Stimulated activated CD8-positive, alpha-beta memory T cell treated with anti-CD3 and anti-CD28 coated beads, Interleukin-7, amount 100 ng/mL, for 48 hours (primary cell): ENCODE data around the gene UNC5C.

Experiments used
- DNase-seq, 2 donors: peaks; one replicate each; pipeline ENCODE4 v3.0.0-alpha.2; 2020; ENCODE audit warnings: low read depth in 1 of 2; ENCODE audit errors: extremely low read depth in 1 of 2

The UNC5C gene

GRCh38 chr4:95470622-95471021 is 78.2 kb downstream of the UNC5C start:
- DNase-seq: no peak

GRCh38 chr4:95469617-95470016 is 79.2 kb downstream of the UNC5C start:
- no peak for DNase-seq

DNA sequence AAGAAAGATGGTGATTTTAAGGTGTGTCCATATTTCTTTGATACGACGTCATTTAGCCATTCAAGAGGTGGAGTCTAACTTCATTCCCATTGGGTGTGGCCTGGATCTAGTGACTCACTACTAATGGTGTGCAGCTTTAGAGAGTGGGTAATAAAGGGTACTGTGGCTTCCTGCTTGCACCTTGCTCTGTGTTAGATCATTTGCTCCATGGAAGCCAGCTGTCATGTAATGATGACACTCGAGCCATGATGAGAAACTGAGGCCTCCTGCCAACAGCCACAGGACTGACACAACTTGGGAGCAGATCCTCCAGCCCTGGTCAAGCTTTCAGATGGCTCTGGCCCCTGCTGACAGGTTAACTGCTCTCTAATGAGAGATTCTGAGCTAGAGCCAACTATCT is 82.0 kb downstream of the UNC5C start:
- no peak for DNase-seq

DNA sequence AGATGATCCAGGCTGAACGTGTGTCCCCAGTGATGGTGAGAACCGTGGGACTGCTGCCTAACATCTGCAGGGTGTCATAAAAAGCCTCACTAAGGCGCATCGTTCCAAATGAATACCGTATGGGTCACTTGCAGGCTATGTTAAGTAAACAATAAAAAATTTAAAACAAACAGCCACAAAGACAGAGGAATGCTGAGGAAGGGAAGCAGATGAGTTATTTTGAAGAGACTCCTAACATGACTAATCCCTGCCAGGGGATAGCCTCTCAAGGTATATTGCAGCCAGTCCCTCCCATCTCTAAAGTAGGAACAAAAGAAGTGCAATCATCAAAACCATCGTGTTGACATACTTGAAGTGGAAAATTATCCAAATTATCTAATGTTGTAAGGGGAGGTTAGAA is 83.8 kb downstream of the UNC5C start:
- DNase-seq: no peak

GRCh38 chr4:95462921-95463320 is 85.9 kb downstream of the UNC5C start:
- no peak for DNase-seq

DNA sequence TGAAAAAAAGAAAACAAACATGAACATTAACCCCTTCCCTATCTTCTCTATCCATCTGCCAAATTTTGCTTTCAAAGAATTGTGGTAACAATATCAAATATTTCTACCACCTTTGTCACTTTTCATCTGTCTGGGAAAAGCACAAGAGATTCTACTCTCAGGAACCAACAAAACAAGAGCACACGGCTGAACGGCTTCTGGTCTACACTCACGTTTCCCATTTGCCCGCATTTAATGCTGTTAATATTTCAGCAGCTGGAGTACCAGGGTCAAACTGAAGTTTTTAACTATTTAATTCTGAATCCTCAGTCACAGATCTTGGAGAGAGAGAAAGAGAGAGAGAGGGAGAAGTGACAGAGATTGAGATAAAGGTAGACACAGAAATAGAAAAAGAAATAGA is 91.4 kb downstream of the UNC5C start:
- no peak for DNase-seq

GRCh38 chr4:95450294-95450693 is 98.5 kb downstream of the UNC5C start:
- DNase-seq: no peak

DNA sequence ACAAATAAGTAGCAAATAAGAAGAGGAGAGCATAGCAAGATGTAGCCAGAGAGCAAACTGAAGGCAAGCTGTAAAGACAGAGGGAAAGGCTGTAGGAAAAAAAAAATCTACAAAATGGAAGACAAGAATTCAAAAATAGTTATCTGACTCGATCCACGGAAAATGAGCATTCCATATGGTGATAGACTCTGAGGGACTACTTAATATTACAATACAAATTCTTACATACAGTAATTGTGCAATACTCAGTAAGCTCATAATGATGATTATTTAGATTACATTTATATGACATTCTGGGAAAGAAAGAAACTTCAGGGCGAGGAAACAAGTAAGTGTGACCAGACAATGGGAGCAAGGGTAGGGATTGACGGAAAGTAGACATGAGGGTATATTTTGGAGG is 102.6 kb downstream of the UNC5C start:
- DNase-seq: no peak

- DNase-seq: no peak
Observed at GRCh38 chr4:95445251-95445650, 103.5 kb downstream of the UNC5C start.

DNA sequence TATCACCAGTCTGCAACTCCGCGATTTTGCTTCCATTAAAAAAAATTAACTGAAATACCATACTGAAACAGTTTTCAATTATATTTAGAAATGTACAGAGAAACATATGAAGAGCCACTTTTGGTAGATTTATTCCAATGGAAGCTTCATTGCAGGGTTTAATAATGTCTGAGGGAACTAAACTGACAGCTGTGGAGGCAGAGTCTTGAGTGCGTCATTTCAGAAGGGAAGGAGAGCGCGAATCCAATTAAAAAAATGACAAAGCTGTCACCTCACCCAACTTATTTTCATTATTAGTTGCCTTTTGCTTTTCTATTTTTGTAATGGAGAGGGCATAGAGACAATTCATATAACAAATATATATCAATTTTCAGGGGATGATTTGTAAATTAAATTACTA is 104.0 kb downstream of the UNC5C start:
- no peak for DNase-seq

- no peak for DNase-seq
Observed at GRCh38 chr4:95439896-95440295, 108.9 kb downstream of the UNC5C start.

- no peak for DNase-seq
Observed at GRCh38 chr4:95439071-95439470, 109.7 kb downstream of the UNC5C start.

DNA sequence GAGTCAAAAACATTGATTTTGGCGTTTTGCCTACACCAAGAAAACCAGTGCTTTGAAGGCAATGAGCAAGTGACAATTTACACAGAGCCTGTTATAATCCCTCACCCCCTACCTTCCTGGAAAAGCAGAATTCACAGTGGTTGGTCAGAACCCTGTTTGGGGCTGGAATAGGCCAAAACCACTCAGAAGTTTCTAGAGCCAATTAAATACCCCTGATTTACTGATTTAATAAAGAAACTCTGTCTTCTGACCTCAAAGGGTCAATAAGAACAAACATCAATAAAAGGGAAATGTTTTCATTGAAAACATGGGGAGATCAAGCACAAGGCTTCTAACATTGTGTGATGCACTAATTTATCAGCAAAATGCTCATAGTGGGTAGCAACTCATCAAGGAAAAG is 116.3 kb downstream of the UNC5C start:
- DNase-seq: no peak

DNA sequence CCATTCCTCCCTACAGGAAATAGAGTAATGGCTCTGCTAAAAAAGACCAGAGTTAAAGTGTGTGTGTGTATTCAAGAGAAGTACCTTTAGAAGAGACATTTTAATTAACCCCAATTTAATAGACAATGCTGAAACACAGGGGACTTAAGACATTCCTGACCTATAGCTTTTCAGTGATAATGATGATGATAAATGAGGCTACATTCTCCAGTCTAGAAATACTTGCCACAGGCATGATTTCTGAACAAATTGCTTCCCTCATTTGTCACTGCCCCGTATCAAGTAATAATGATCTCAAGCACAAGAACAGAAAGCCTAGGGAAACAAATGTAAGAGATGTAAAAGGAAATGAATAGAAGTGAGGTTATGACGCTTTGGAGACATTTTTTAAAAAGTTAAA is 117.1 kb downstream of the UNC5C start:
- no peak for DNase-seq

DNA sequence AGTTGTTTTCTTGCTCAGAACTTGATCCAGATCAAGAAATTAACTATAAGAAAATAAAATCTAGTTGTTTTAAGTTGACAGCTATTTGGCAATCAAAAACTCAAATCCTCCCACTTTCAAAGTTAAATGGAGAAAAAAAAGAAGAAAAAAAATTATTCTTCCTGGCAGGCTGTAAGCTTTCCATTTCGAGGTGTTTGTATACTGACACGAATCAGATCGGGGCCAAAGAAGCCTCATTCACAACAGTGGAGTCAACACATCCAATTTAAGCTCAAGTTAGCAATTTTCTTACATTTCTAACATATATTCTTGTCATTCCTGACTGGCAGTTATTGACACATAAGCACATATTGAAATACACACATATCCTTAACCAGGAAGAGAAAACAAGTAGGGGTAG is 119.4 kb downstream of the UNC5C start:
- no peak for DNase-seq

DNA sequence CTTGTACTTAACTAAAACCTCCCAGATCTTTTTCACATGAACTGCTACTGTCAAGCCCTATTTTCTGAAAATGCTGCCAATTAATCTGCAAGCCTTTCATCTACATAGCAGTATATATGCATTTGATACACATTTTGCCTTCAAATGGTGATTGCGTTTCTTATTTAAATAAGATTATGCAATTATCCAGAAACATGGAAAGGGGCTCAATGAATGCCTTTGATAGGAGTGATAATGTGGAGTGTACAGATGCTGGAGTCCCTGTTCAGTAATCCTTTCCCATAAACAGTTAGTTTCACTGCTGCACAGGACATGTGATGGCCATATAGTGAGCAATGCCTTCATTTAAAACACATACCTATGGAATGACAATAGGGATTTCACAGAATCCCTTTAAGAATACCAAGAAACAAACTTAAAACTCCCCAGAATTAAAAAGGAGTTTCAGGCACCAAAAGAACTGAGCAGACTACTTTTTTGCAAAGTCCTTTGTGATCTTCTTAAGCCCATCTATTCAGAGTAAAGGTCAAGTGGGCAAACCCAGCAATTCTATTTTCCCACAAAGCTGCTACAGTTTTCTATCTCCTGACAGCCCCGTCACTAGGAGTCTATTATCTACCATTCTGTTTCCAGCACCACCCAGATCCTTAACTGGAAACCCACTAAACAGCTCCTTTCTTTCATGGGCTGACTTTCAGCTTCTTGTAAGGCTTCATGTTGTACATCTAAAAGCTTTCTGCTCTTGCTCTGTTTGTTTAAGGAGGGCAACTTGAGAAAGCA is 120.3 kb downstream of the UNC5C start:
- DNase-seq: no peak

DNA sequence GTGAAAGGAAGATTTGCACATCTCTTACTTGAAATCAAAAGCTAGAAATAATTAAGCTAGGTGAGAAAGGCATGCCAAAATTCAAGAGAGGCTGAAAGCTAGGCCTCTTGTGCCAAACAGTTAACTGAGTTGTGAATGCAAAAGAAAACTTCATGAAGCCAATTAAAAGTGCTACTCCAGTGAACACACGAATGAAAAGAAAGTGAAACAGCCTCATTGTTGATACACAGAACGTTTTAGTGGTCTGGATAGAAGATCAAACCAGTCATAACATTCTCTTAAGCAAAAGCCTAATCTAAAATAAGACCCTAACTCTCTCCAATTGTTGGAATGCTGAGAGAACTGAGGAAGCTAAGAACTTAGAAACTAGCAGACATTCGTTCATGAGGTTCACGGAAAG is 122.3 kb downstream of the UNC5C start:
- DNase-seq: no peak

DNA sequence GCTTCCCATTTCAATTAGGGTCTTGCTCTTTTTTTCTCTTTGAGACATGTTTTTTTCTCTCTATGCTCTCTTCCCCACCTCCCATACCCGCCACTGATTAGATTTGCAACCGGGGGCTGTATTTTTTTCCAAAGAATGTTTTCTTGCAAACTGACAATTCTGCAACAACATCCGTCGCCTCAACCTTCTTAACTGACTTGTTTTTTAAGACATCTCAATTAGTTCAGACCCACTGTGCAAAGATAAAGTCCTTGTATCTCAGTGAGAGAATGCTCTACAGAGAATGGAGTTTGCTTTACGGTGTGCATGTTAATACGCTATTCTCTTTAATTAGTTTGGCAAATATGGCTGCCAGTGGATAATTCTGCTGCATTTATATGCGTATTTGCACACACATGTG is 126.3 kb downstream of the UNC5C start:
- no peak for DNase-seq

DNA sequence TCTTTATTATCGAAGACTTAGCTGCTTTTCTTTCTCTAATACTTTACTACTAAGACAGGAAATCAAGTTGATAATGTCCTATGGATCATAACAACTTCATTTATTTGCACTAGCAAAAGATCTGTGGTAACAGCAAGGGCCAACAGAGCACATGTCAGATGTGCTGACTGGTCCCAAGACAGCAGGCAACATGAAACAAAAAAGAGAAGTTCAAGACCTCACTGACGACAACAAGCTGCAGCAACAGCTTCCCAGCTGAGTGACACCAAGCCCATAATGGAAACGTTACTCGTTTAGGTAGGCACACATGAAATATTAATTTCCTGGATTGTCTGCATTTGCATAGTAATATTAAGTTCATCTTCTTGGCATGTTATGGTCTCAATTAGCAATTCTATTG is 126.9 kb downstream of the UNC5C start:
- no peak for DNase-seq

DNA sequence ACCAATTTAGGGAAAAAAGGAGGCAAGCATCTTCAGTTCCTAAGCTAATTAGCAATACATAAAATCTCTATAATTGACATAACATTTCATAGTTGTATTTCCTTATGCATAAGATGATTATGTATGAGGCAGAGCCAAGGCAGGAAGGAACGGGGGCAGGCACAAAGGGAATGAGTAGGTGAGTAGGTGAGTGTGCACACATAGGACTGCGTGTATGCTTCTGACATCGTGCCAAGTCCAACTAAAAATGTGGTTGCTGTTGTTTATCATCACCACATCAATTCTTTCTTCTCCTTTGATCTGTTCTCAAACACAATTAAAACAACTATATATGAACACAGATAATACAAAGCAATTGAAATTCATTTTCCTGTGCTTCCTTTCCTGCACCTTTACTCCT is 131.2 kb downstream of the UNC5C start:
- no peak for DNase-seq

- no peak for DNase-seq
Observed at GRCh38 chr4:95415346-95415771, 133.4 kb downstream of the UNC5C start.

- DNase-seq: no peak
Observed at GRCh38 chr4:95411371-95412088, 137.2 kb downstream of the UNC5C start.
